ENCODE results near the gene ACSF2.

GRCh38 chr17:50394711-50395110 lies 31.3 kb upstream of the ACSF2 start:
- no peak for TF ChIP-seq EZH2 (IDR thresholded peaks at IDR 0.05; ENCODE audit: borderline replicate concordance)
- TF ChIP-seq, protein P1, sequence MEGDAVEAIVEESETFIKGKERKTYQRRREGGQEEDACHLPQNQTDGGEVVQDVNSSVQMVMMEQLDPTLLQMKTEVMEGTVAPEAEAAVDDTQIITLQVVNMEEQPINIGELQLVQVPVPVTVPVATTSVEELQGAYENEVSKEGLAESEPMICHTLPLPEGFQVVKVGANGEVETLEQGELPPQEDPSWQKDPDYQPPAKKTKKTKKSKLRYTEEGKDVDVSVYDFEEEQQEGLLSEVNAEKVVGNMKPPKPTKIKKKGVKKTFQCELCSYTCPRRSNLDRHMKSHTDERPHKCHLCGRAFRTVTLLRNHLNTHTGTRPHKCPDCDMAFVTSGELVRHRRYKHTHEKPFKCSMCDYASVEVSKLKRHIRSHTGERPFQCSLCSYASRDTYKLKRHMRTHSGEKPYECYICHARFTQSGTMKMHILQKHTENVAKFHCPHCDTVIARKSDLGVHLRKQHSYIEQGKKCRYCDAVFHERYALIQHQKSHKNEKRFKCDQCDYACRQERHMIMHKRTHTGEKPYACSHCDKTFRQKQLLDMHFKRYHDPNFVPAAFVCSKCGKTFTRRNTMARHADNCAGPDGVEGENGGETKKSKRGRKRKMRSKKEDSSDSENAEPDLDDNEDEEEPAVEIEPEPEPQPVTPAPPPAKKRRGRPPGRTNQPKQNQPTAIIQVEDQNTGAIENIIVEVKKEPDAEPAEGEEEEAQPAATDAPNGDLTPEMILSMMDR (IDR thresholded peaks at IDR 0.05; ENCODE audit: poor library complexity): no peak
- no peak for TF ChIP-seq EZH2phosphoT487 (IDR thresholded peaks at IDR 0.05; ENCODE audit: low read depth, severe bottlenecking, unreplicated experiment)
